Trophoblast cell (in vitro differentiated cells and primary cell): Measurements from ENCODE around the gene MUS81.
"Not testable (repeated sequence)": the region's sequence is repeated elsewhere in the genome, so short reads cannot be mapped to it uniquely, and the experiment has no call there.

ENCODE experiments used
- DNase-seq, 2 donors: peaks; one replicate each; pipeline ENCODE4 v3.0.0-alpha.2; 2016
- H2AFZ ChIP-seq: 2 replicates; pipeline ENCODE4 v1.6.1; 2013; ENCODE audit warnings: low read length, moderate library complexity, mild to moderate bottlenecking; ENCODE audit not compliant: insufficient read depth, poor library complexity
- H2AK5ac ChIP-seq: 2 replicates; pipeline ENCODE4 v1.6.1; 2013; ENCODE audit warnings: mild to moderate bottlenecking, low read length
- H2BK120ac ChIP-seq: 2 replicates; pipeline ENCODE4 v1.6.1; 2013; ENCODE audit warnings: low read length, mild to moderate bottlenecking, moderate library complexity; ENCODE audit not compliant: insufficient read depth, poor library complexity
- H2BK12ac ChIP-seq: 2 replicates; pipeline ENCODE4 v1.6.1; 2013; ENCODE audit warnings: mild to moderate bottlenecking, low read length, moderate library complexity
- H2BK5ac ChIP-seq: 2 replicates; pipeline ENCODE4 v1.6.1; 2013; ENCODE audit warnings: low read length, low read depth, moderate library complexity, mild to moderate bottlenecking; ENCODE audit not compliant: poor library complexity
- H3K14ac ChIP-seq: 2 replicates; pipeline ENCODE4 v1.6.1; 2013; ENCODE audit warnings: mild to moderate bottlenecking, low read length
- H3K18ac ChIP-seq: 2 replicates; pipeline ENCODE4 v1.6.1; 2013; ENCODE audit warnings: mild to moderate bottlenecking, low read length
- H3K23ac ChIP-seq: 2 replicates; pipeline ENCODE4 v1.6.1; 2013; ENCODE audit warnings: low read length
- H3K27ac ChIP-seq: 2 replicates; pipeline ENCODE4 v1.5.1; 2013; ENCODE audit warnings: low read depth, mild to moderate bottlenecking, inconsistent platforms, low read length, moderate library complexity
- H3K27me3 ChIP-seq: 2 replicates; pipeline ENCODE4 v1.6.1; 2013; ENCODE audit warnings: inconsistent platforms, mild to moderate bottlenecking, low read length, moderate library complexity; ENCODE audit not compliant: insufficient read depth
- H3K36me3 ChIP-seq, 2 experiments: 1 replicate in 1 of 2; 2 replicates in 1 of 2; pipeline ENCODE4 v1.6.1; 2013; ENCODE audit warnings: low read length in 2 of 2, mild to moderate bottlenecking in 2 of 2, moderate library complexity in 1 of 2; ENCODE audit not compliant: insufficient read depth in 2 of 2, control insufficient read depth in 1 of 2
- H3K4ac ChIP-seq: 2 replicates; pipeline ENCODE4 v1.6.1; 2013; ENCODE audit warnings: low read depth, mild to moderate bottlenecking, low read length, moderate library complexity
- H3K4me1 ChIP-seq, 2 experiments: 1 replicate in 1 of 2; 2 replicates in 1 of 2; pipeline ENCODE4 v1.6.1; 2013; ENCODE audit warnings: low read length in 2 of 2, mild to moderate bottlenecking in 2 of 2, moderate library complexity in 1 of 2; ENCODE audit not compliant: insufficient read depth in 2 of 2, control insufficient read depth in 1 of 2
- H3K4me2 ChIP-seq: 2 replicates; pipeline ENCODE4 v1.6.1; 2013; ENCODE audit warnings: inconsistent platforms, mild to moderate bottlenecking, low read length, moderate library complexity
- H3K4me3 ChIP-seq: 2 replicates; pipeline ENCODE4 v1.5.1; 2013; ENCODE audit warnings: mild to moderate bottlenecking, low read depth, low read length, inconsistent platforms
- H3K79me1 ChIP-seq: one replicate; pipeline ENCODE4 v1.6.1; 2013; ENCODE audit warnings: low read length
- H3K79me2 ChIP-seq: 2 replicates; pipeline ENCODE4 v1.6.1; 2013; ENCODE audit warnings: low read length, mild to moderate bottlenecking; ENCODE audit not compliant: control insufficient read depth, insufficient read depth, poor library complexity
- H3K9ac ChIP-seq: 2 replicates; pipeline ENCODE4 v1.6.1; 2013; ENCODE audit warnings: mild to moderate bottlenecking, low read length
- H3K9me3 ChIP-seq: 2 replicates; pipeline ENCODE4 v1.6.1; 2013; ENCODE audit warnings: low read depth, mild to moderate bottlenecking, control low read depth, inconsistent platforms, low read length; ENCODE audit not compliant: insufficient read depth
- H4K12ac ChIP-seq: 2 replicates; pipeline ENCODE4 v1.6.1; 2013; ENCODE audit warnings: low read depth, mild to moderate bottlenecking, low read length, moderate library complexity
- H4K8ac ChIP-seq: 2 replicates; pipeline ENCODE4 v1.6.1; 2013; ENCODE audit warnings: low read depth, mild to moderate bottlenecking, low read length, moderate library complexity
- H4K91ac ChIP-seq: one replicate; pipeline ENCODE4 v1.6.1; 2013; ENCODE audit warnings: low read depth, mild to moderate bottlenecking, low read length, moderate library complexity
- WGBS: extraction: QIAGEN DNeasy Blood & Tissue Kit; methylation state at CpG from one replicate; pipeline ENCODE4 v1.1.7; 2013; ENCODE audit warnings: missing lambda C conversion rate; ENCODE audit not compliant: insufficient read length, insufficient coverage; ENCODE audit errors: extremely low coverage; 5-methylcytosine and 5-hydroxymethylcytosine counted together

MUS81 gene

DNA sequence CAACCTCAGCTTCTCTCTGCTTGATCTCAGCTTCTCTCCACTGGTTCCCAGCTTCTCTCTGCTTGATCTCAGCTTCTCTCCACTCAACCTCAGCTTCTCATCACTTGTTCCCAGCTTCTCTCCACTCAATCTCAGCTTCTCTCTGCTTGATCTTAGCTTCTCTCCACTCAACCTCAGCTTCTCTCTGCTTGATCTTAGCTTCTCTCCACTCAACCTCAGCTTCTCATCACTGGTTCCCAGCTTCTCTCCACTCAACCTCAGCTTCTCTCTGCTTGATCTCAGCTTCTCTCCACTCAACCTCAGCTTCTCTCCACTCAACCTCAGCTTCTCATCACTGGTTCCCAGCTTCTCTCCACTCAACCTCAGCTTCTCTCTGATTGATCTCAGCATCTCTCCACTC, 28.0 kb upstream of the MUS81 start:
- not testable (repeated sequence) for H3K4me2 ChIP-seq, H3K79me1 ChIP-seq, H3K27me3 ChIP-seq, H4K8ac ChIP-seq, H3K27ac ChIP-seq, H4K91ac ChIP-seq, H3K23ac ChIP-seq, H3K4me3 ChIP-seq, H3K79me2 ChIP-seq, H3K14ac ChIP-seq, H3K4ac ChIP-seq, H2BK12ac ChIP-seq, H3K36me3 ChIP-seq, H4K12ac ChIP-seq, H3K9me3 ChIP-seq, H2BK5ac ChIP-seq, H3K18ac ChIP-seq, H3K9ac ChIP-seq, H2AFZ ChIP-seq, H3K4me1 ChIP-seq, DNase-seq, H2AK5ac ChIP-seq, H2BK120ac ChIP-seq

DNA sequence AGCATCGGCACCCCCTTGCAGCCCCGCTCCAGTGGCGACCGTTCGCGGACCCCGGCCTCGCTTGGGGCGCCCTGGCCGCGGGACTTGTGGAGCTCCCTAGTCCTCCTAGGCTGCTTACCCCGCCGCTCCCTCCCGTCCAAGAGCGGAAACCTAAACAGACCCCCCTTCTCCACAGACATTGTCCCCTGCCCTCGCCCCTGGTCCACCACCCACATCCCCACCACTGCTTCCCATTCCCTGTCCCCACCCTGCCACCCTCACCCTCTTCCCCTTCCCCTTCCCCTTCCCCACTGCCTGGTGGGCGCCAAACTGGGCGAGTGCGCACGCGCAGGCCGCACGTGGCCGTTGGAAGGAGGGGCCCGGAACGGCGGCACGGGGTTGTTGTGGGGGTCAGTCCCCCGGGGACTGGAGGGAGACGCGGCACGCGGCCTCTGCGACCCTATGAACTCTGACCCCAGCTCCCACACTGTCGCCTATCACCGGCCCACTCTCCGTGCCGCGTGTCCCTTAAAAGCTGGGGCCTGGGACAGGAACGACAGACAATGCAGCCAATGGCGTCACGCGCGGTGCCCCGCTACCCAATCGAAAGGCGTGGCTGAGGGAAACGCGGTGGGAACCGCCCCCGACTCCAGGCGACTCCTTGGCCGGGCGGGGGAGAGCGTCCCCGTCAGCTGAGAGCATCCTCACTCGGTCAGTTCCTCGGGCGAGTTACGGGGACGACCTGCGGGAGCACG, 26.8 kb upstream of the MUS81 start, which contains the start of gene SNX32:
Gene SNX32, plus strand, starts transcription at position 667 of the 734 bp plus-strand sequence. CDS start 103 bp downstream, outside the sequence.
- H3K18ac ChIP-seq, result peak within 1 kb of the TSS; percentile 15
- H3K14ac ChIP-seq, result peak within 1 kb of the TSS; percentile 42
- DNase-seq, result peak; percentile 87 to 93

DNA sequence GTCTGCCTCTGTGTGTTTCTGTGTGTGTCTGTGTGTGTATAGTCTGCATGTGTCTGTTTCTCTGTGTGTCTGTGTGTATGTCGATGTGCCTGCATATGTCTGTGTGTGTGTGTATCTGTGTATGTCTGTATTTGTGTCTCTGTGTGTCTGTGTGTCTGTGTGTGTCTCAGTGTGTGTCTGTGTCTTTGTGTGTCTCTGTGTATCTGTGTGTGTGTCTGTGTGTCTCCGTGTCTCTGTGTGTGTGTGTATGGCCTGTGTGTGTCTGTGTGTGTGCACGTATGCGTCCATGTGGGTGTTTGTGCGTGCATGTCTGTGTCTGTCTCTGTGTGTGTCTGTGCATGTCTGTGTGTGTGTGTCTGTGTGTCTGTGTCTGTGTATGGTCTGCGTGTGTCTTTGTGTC, 26.0 kb upstream of the MUS81 start:
- no peak overlapping the region for H4K91ac ChIP-seq
- peak overlapping the region; percentile 82 for H3K4me2 ChIP-seq
- peaks cover 3% of the 10 kb centered on the region for H3K9me3 ChIP-seq
- H3K27ac ChIP-seq, result no peak overlapping the region
- no peak overlapping the region for H2BK120ac ChIP-seq
- H2AFZ ChIP-seq, result peak overlapping the region; percentile 32
- H3K27me3 ChIP-seq, result no peaks in the 10 kb centered on the region
- no peak overlapping the region for H2AK5ac ChIP-seq
- H2BK5ac ChIP-seq, result no peak overlapping the region
- H3K14ac ChIP-seq, result no peak overlapping the region
- H3K4me3 ChIP-seq, result peak overlapping the region; percentile 60
- no peak for DNase-seq
- peaks cover 5% of the 10 kb centered on the region for H3K79me1 ChIP-seq
- no peaks in the 10 kb centered on the region for H3K36me3 ChIP-seq
- no peak overlapping the region for H3K9ac ChIP-seq
- no CpG with 5 or more reads among the region's 6 CpGs for WGBS
- no peak overlapping the region for H2BK12ac ChIP-seq
- no peak overlapping the region for H4K12ac ChIP-seq
- H3K18ac ChIP-seq, result no peak overlapping the region
- H3K4ac ChIP-seq, result no peak overlapping the region
- peaks cover 0 to 9% of the 10 kb centered on the region in 2 experiments for H3K4me1 ChIP-seq
- H4K8ac ChIP-seq, result no peak overlapping the region
- H3K79me2 ChIP-seq, result no peaks in the 10 kb centered on the region
- peak overlapping the region; percentile 67 for H3K23ac ChIP-seq

More for the DNA sequence above, 26.8 kb upstream of the MUS81 start, which contains the start of gene SNX32:
- no CpG with 5 or more reads among the region's 63 CpGs for WGBS
- Histone ChIP-seq H2BK12ac (no peak within 1 kb of the TSS), H2BK5ac (no peak within 1 kb of the TSS), H3K4me2 (peak within 1 kb of the TSS; percentile 82), H3K27ac (no peak within 1 kb of the TSS), H3K27me3 (no peaks in the 10 kb centered on the region), H3K4me1 (peaks cover 0 to 9% of the 10 kb centered on the region in 2 experiments), H4K8ac (peak within 1 kb of the TSS; percentile 87), H2AK5ac (no peak within 1 kb of the TSS), H2AFZ (peak within 1 kb of the TSS; percentile 32), H3K4ac (no peak within 1 kb of the TSS), H3K36me3 (no peaks in the 10 kb centered on the region), H3K9ac (no peak within 1 kb of the TSS), H3K79me2 (no peaks in the 10 kb centered on the region), H3K23ac (peak within 1 kb of the TSS; percentile 67), H2BK120ac (peak within 1 kb of the TSS; percentile 9), H4K91ac (peak within 1 kb of the TSS; percentile 50), H3K9me3 (peaks cover 3% of the 10 kb centered on the region), H3K4me3 (peak within 1 kb of the TSS; percentile 68), H4K12ac (peak within 1 kb of the TSS; percentile 43), H3K79me1 (peaks cover 5% of the 10 kb centered on the region)

- Histone ChIP-seq H3K36me3 (no peaks in the 10 kb centered on the region), H4K8ac (no peak overlapping the region), H3K18ac (no peak overlapping the region), H3K4me2 (no peak overlapping the region), H2BK5ac (no peak overlapping the region), H3K14ac (no peak overlapping the region), H3K4ac (no peak overlapping the region), H3K27ac (no peak overlapping the region), H2AK5ac (no peak overlapping the region), H3K9me3 (no peaks in the 10 kb centered on the region), H2AFZ (no peak overlapping the region), H3K4me1 (no peaks in the 10 kb centered on the region), H4K91ac (no peak overlapping the region), H2BK12ac (no peak overlapping the region), H4K12ac (no peak overlapping the region), H3K23ac (no peak overlapping the region), H2BK120ac (no peak overlapping the region), H3K79me1 (no peaks in the 10 kb centered on the region), H3K27me3 (no peaks in the 10 kb centered on the region), H3K4me3 (no peak overlapping the region), H3K9ac (no peak overlapping the region), H3K79me2 (no peaks in the 10 kb centered on the region)
- DNase-seq, result peak; percentile 62 to 71
- WGBS, result no CpG with 5 or more reads among the region's 4 CpGs
Measured at GRCh38 chr11:65842144-65842543, 18.1 kb upstream of the MUS81 start.
